HG02870 (cell line): ENCODE results near the gene BCL11A.

ENCODE experiments used
- ATAC-seq: cut with Tn5 transposase; IDR thresholded peaks from one replicate; pipeline ENCODE4 v1.9.1; 2021; ENCODE audit warnings: mild to moderate bottlenecking, moderate library complexity; ENCODE audit not compliant: unreplicated experiment

BCL11A gene

GRCh38 chr2:60546756-60547420, 6.6 kb downstream of the BCL11A start:
- ATAC-seq, result no peak

DNA sequence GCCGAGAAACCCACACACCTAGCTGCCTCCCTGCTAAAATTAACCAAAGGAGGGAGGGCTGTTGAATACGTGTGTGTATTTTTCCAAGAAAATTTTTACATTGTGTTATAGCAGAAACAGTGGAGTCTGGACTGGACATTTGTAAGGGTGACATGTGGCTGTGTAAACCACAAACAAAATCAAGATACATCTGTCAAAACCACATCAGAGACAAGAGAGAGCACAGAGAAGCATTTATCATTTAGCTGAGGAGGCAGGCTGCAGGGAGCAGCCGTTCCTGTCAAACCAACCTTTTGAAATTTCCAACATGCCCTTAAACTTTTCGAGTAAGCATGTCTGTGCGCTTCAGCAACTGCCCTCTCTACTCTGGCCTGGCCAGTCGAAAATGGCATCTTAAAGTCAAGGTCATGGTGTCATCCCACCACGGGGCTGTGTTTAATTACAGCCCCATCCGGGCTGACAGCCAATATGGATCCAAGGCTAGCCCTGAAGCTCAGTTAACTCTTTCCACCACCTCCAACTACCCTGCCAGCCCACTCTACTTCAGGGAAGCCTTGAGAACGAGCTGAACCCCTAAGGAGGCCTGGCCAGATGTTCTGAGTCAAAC, 8.4 kb downstream of the BCL11A start:
- peak; percentile 46 for ATAC-seq

- ATAC-seq, result peak; percentile 34
Measured at GRCh38 chr2:60544062-60544461, 9.4 kb downstream of the BCL11A start.

- ATAC-seq, result no peak
Measured at GRCh38 chr2:60541056-60541651, 12.3 kb downstream of the BCL11A start.

- ATAC-seq, result no peak
Measured at GRCh38 chr2:60540074-60540473, 13.4 kb downstream of the BCL11A start.

DNA sequence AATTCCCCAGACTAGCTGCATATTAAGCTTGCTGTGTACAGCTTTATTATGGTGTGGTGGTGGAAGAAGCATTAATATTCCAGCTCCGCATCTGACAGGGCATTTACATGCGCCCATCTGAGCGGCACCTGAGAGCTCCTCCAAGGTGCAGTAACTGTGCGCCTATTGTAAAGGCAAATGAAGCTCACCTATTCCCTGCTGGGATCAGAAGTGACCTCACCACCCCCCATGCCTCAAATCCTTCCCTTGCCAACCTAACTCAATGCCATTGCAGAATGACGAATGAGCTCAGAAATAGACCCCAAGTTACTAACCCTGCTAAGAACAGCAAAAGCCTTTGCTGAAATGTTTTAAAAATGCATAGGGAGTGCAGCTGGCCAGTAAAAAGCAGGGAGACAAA, 14.3 kb downstream of the BCL11A start:
- ATAC-seq, result no peak

- ATAC-seq, result no peak
Measured at GRCh38 chr2:60538101-60538500, 15.4 kb downstream of the BCL11A start.

DNA sequence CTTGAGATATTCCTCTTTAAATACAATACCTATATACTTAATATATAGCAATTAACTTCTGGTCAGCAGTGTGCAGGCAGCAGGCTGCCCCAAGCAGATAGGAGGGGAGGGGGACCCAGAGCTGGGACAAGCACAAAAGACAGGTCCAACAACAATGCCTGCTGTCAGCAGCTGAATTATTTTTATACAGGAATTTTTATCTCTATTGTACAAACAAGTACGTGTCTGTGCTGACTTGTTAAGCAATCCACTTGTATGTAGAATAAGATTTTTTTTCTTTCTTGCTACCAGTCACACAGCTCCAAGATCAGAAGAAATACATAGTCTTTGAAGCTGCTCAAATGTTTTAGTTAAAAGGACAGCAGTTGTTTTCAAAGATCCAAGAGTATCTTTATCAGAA, 16.7 kb downstream of the BCL11A start:
- no peak for ATAC-seq

DNA sequence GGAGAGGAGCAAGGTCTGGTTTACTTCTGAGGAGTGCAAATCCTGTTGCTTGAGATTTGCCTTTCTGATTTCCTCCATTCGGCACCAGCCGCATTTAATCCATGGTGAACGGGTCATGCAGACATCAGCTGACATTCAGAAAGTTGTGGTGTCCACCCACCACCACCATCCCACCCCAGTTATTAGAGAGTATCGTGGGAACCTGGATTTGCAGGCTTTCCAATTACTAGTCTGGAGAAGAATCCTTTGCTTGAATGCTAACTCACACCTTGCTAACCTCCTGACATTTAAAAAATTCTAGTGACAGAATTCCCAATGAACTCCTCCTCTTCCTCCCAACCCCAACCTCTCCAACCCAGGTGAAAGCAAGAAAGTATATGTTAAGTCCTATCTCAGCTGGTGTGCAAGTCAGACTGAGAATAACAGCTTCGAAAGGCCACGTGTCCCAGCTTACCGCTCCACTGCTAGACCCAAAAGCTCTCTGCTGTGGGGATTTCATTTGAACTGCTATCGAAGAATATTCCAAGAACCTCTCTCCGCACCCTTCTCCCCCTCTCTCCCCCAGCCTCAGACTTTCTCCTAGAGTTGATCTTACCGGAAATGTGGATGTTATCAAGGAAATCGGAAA, 17.7 kb downstream of the BCL11A start:
- peak; percentile 80 for ATAC-seq

GRCh38 chr2:60534892-60535684, 18.4 kb downstream of the BCL11A start:
- ATAC-seq, result no peak

GRCh38 chr2:60534052-60534685, 19.3 kb downstream of the BCL11A start:
- ATAC-seq, result no peak

GRCh38 chr2:60533101-60534051, 20.1 kb downstream of the BCL11A start:
- ATAC-seq, result no peak

- no peak for ATAC-seq
Measured at GRCh38 chr2:60532421-60532820, 21.0 kb downstream of the BCL11A start.

DNA sequence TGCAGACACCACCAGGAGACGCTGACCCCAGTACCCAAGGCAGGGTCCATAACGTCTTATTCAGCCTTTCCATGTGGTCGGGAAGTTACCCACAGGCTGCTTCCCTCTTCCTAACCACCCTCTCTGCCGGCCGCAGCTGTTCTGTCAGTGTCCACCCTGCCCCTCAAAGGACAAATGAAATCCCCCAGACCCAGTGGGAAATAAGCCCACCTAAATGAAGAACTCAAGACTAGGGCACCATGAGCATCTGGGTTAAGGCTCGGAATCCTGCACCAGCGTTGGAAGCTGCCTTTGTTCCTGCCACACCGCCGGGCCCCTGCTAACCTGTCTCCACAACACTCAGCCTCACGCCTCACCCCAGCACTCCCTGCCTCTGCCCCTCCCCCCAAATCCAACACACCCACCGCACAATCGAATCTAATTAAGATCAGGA, 21.7 kb downstream of the BCL11A start:
- no peak for ATAC-seq

DNA sequence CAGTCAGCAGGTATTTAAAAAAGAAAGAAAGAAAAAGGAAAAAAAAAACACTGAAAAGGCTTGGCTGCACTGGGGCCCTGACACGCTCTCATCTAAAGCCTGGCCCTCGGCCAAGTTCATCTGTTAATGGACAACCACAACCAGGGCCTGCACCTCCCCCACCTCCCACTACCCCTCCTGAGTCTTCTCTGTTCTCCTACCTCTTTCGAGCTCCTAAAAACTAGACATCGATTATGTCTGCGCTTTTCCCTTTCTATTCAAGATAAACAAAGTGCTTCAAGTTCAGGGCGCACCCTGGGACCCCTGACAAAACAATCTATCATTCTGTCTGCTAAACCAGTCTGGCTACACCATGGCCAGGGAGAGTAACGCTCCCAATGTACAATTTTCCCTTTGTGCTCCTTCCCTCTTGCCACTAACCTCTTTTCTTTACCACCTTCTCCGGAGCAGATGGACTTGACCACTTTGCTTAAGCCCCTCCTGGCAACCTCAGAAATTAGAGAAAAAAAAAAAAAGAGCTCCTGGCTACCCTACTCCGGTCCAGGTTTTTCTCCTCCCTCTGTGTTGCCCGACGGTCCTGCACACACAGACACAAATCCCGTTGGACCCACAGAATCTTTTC, 22.7 kb downstream of the BCL11A start:
- peak; percentile 46 for ATAC-seq

- no peak for ATAC-seq
Measured at GRCh38 chr2:60529785-60530627, 23.4 kb downstream of the BCL11A start.

GRCh38 chr2:60529136-60529784, 24.2 kb downstream of the BCL11A start:
- ATAC-seq, result no peak
